GM12892 (cell line): ENCODE results near the gene LFNG.

Experiments used
- POLR2AphosphoS5 ChIP-seq: IDR thresholded peaks from 2 replicates; pipeline ENCODE4 v1.6.1; 2011; ENCODE audit warnings: low read depth, low read length, control low read depth
- TAF1 ChIP-seq: IDR thresholded peaks from 2 replicates; pipeline ENCODE4 v1.6.1; 2011; ENCODE audit warnings: low read depth, mild to moderate bottlenecking, control low read depth, low read length, borderline replicate concordance

DNA sequence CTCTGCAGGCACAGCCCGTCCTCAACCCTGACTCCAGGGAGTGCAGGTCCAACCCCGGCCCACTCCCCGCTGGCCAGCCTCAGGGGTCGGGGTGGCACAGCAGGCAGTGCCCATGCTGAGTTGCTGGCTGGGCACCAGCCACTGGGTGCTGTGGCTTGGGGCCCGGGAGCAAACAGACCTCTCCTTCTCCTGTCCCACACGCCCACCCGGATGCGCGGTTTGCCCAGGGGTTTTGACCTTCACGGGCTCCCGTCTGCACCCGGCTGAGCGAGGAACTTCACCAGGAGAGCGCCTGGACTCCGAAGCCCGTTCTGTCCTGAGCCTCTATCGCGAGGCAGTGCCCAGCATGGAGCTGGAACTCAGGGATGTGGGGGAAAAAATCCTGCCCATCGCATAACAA lies 40.8 kb upstream of the LFNG start:
- TF ChIP-seq TAF1 (no peak), POLR2AphosphoS5 (no peak)
